MCF 10A (cell line): ENCODE results near the gene YBX1. TPM values are rescaled to one million over a fixed set of nuclear protein-coding genes. Genes with fewer than 3 reads are reported as not detected.
"Not testable (repeated sequence)": the region's sequence is repeated elsewhere in the genome, so short reads cannot be mapped to it uniquely, and the experiment has no call there.

ENCODE experiments used
- BruUV-seq: library from RNA; stranded (reverse); fragments of 400-500 nt; replicated peaks from 2 replicates; lab custom pipeline; 2021; lab: Mats Ljungman, UMichigan
- CTCF ChIA-PET: fragments of 300-600 bp; sonication (Branson Sonifier 250); formaldehyde crosslinking; extraction: SDS; loops from one replicate; lab custom pipeline; 2021; ENCODE audit warnings: antibody characterized with exemption, inconsistent platforms; lab: Yijun Ruan, JAX
- POLR2A ChIA-PET: fragments of 300-600, 350-650 bp; sonication (Branson Sonifier 250); formaldehyde crosslinking; extraction: SDS; loops from one replicate; lab custom pipeline; 2020; ENCODE audit warnings: antibody characterized with exemption, inconsistent platforms; lab: Yijun Ruan, JAX
- DNase-seq: peaks from one replicate; pipeline ENCODE4 v3.0.0-alpha.2; 2018; ENCODE audit not compliant: unreplicated experiment
- H3K27ac Mint-ChIP-seq: one replicate; pipeline ENCODE4 v1.8.0; 2022; ENCODE audit warnings: mild to moderate bottlenecking, low read depth, mixed read lengths; ENCODE audit not compliant: unreplicated experiment
- H3K27me3 Mint-ChIP-seq: one replicate; pipeline ENCODE4 v1.8.0; 2022; ENCODE audit warnings: mixed read lengths; ENCODE audit not compliant: insufficient read depth, unreplicated experiment
- H3K36me3 Mint-ChIP-seq: one replicate; pipeline ENCODE4 v1.8.0; 2022; ENCODE audit warnings: mild to moderate bottlenecking, moderate library complexity, mixed read lengths; ENCODE audit not compliant: insufficient read depth, unreplicated experiment
- H3K4me1 Mint-ChIP-seq: one replicate; pipeline ENCODE4 v1.8.0; 2022; ENCODE audit warnings: mixed read lengths; ENCODE audit not compliant: insufficient read depth, unreplicated experiment
- H3K4me3 Mint-ChIP-seq: one replicate; pipeline ENCODE4 v1.8.0; 2022; ENCODE audit warnings: mild to moderate bottlenecking, moderate library complexity, mixed read lengths; ENCODE audit not compliant: unreplicated experiment
- H3K9me3 Mint-ChIP-seq: one replicate; pipeline ENCODE4 v1.8.0; 2022; ENCODE audit warnings: mixed read lengths; ENCODE audit not compliant: unreplicated experiment
- intact Hi-C: fragments of 100-400 bp; cut with micrococcal nuclease; formaldehyde crosslinking; loops from 2 replicates; pipeline ENCODE4 v1.14.1; 2022
- total RNA-seq: library from RNA; stranded (reverse); gene quantifications from 2 replicates; pipeline ENCODE4 v1.2.3, GENCODE V29; 2022
- TF ChIP-seq, protein P1 (sequence below): fragments of 200-600 bp; IDR thresholded peaks from one replicate; pipeline ENCODE4 v1.8.0; 2022; ENCODE audit warnings: antibody characterized with exemption, mild to moderate bottlenecking; ENCODE audit not compliant: unreplicated experiment

The YBX1 gene
- total RNA-seq, 1 experiment from 2014 or later, result 1,200 TPM

DNA sequence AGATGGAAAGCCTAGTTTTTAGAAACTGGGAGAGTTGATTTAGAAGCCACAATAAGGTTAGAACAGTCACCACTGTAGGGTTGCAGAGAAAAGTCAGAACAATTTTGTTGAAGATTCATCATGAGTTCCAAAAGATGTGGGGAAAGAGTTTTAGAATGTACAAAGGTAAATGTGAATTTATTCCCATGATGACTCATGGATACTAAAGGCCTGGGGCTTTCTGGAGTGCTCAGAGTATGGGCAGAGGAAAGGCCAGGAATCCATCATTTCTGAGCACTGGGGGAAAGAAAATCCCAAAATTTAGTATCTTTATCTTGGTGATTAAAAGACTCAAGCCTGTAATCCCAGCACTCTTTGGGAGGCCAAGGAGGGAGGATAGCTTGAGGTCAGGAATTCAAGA, 17.8 kb downstream of the YBX1 start:
- TF ChIP-seq, protein P1, sequence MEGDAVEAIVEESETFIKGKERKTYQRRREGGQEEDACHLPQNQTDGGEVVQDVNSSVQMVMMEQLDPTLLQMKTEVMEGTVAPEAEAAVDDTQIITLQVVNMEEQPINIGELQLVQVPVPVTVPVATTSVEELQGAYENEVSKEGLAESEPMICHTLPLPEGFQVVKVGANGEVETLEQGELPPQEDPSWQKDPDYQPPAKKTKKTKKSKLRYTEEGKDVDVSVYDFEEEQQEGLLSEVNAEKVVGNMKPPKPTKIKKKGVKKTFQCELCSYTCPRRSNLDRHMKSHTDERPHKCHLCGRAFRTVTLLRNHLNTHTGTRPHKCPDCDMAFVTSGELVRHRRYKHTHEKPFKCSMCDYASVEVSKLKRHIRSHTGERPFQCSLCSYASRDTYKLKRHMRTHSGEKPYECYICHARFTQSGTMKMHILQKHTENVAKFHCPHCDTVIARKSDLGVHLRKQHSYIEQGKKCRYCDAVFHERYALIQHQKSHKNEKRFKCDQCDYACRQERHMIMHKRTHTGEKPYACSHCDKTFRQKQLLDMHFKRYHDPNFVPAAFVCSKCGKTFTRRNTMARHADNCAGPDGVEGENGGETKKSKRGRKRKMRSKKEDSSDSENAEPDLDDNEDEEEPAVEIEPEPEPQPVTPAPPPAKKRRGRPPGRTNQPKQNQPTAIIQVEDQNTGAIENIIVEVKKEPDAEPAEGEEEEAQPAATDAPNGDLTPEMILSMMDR, result no peak
- H3K27ac Mint-ChIP-seq, result peak overlapping the region; percentile 32
- no TSS peak for BruUV-seq
- ChIA-PET CTCF (no interaction called here), POLR2A (interaction anchor here (1.9 kb wide), 1 partner anchor 18 kb away, joined by 11 read pairs; the partner anchor contains the start of gene YBX1)
- intact Hi-C loops, result no loop called here
- H3K36me3 Mint-ChIP-seq, result peaks cover 100% of the 10 kb centered on the region
- DNase-seq, result peak; percentile 27
- H3K9me3 Mint-ChIP-seq, result no peaks in the 10 kb centered on the region
- H3K4me1 Mint-ChIP-seq, result peaks cover 13% of the 10 kb centered on the region
- no peaks in the 10 kb centered on the region for H3K27me3 Mint-ChIP-seq
- no peak overlapping the region for H3K4me3 Mint-ChIP-seq

DNA sequence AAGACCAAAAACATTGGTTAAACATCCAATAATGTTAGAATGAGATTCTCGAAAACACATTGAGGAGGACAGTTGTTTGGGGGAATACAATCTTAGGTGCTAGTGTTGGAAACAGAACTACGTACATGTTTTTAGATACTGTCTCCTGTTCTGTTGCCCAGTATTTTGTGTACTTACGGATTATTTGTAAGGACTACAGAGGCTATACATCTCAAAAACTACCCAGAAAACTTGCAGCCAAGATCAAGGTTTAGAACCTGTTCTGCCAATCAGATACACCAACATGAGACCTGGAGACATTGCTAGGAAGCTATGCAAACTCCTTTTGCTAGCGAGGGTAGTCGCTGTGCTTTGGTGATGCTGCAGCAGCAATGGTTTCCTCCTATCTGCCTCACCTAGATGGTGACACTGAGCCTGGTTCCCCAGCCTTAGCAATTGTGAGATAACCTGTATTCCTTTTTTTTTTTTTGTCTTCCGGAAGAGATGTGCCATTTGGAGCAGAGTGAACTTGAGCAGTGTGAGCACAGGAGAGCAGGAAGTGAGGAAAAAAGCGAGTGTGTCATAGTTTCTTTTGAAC, 21.8 kb downstream of the YBX1 start:
- H3K36me3 Mint-ChIP-seq, result peaks cover 97% of the 10 kb centered on the region
- peaks cover 11% of the 10 kb centered on the region for H3K4me1 Mint-ChIP-seq
- no TSS peak for BruUV-seq
- H3K27me3 Mint-ChIP-seq, result no peaks in the 10 kb centered on the region
- no peak overlapping the region for H3K4me3 Mint-ChIP-seq
- TF ChIP-seq, protein P1, result no peak
- no peaks in the 10 kb centered on the region for H3K9me3 Mint-ChIP-seq
- CTCF ChIA-PET, result interaction anchor here (0.7 kb wide), 1 partner anchor 321 kb away, joined by 3 read pairs; no protein-coding TSS in a partner anchor
- intact Hi-C loops, result no loop called here
- no peak for DNase-seq
- H3K27ac Mint-ChIP-seq, result no peak overlapping the region
- POLR2A ChIA-PET, result no interaction called here

DNA sequence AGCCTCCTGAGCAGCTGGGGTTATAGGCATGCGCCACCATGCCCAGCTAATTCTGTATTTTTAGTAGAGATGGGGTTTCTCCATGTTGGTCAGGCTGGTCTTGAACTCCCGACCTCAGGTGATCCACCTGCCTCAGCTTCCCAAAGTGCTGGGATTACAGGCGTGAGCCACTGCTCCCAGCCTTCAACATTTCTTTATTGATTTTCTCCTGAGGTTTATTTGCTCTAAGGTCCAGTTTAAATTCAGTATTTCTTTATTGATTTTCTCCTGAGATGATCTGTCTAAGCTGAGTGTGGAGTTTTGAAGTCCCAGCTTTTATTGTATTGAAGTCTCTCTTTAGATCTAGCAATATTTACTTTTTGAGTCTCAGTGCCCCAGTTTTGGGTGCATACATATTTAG, 30.6 kb downstream of the YBX1 start:
- DNase-seq, H3K4me1 Mint-ChIP-seq, H3K9me3 Mint-ChIP-seq, CTCF ChIA-PET, H3K4me3 Mint-ChIP-seq, BruUV-seq, intact Hi-C loops, H3K27me3 Mint-ChIP-seq, H3K27ac Mint-ChIP-seq: not testable (repeated sequence)
- POLR2A ChIA-PET, result interaction anchor here (1.0 kb wide), 1 partner anchor 31 kb away, joined by 3 read pairs; the partner anchor contains the start of gene YBX1
- H3K36me3 Mint-ChIP-seq, result peaks cover 83% of the 10 kb centered on the region

DNA sequence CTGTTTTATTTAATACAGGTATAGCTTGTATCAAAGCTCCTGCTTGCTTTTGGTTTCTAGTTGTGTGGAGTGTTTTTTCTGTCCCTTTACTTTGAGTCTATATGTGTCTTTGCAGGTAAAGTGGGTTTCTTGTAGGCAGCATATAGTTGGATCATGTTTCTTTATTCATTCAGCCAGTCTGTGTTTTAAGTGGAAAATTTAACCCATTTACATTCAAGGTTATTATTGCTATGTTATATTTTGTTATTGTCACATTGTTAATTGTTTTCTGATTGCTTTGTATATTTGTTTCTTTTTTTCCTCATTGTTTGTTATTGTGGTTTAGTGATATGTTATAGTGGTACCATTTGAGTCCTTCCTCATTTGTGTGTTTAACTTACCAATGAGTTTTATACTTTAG, 31.1 kb downstream of the YBX1 start:
- no TSS peak for BruUV-seq
- no peaks in the 10 kb centered on the region for H3K4me1 Mint-ChIP-seq
- ChIA-PET CTCF (interaction anchor here (1.3 kb wide), 1 partner anchor 34 kb away, joined by 5 read pairs; no protein-coding TSS in a partner anchor), POLR2A (interaction anchor here (1.0 kb wide), 1 partner anchor 31 kb away, joined by 3 read pairs; the partner anchor contains the start of gene YBX1)
- no peak for DNase-seq
- H3K27me3 Mint-ChIP-seq, result no peaks in the 10 kb centered on the region
- H3K27ac Mint-ChIP-seq, result no peak overlapping the region
- H3K4me3 Mint-ChIP-seq, result no peak overlapping the region
- intact Hi-C loops, result no loop called here
- no peaks in the 10 kb centered on the region for H3K9me3 Mint-ChIP-seq
- H3K36me3 Mint-ChIP-seq, result peaks cover 79% of the 10 kb centered on the region
- TF ChIP-seq, protein P1, result no peak

DNA sequence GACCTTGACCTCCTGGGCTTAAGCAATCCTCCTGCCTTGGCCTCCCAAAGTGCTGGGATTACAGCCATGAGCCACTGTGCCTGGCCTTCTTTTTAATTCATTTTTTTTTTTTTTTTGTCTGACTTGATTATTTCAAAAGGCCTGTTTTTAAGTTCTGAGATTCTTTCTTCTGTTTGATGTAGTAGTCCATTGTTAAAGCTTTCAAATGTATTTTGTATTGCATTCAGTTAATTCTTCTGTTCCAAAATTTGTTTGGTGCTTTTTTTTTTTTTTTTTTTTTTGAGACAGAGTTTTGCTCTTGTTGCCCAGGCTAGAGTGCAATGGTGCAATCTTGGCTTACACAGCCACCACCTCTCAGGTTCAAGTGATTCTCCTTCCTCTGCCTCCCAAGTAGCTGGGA, 32.2 kb downstream of the YBX1 start:
- H3K36me3 Mint-ChIP-seq, result peaks cover 71% of the 10 kb centered on the region
- DNase-seq, intact Hi-C loops, H3K27ac Mint-ChIP-seq, H3K4me3 Mint-ChIP-seq, H3K4me1 Mint-ChIP-seq, H3K9me3 Mint-ChIP-seq, H3K27me3 Mint-ChIP-seq, BruUV-seq: not testable (repeated sequence)
- POLR2A ChIA-PET, result interaction anchor here (0.7 kb wide), 1 partner anchor 17 kb away, joined by 4 read pairs; no protein-coding TSS in a partner anchor
- CTCF ChIA-PET, result interaction anchor here (1.3 kb wide), 1 partner anchor 33 kb away, joined by 5 read pairs; no protein-coding TSS in a partner anchor
